H1 (cell line): ENCODE results near the gene RYR3. TPM values are rescaled to one million over a fixed set of nuclear protein-coding genes. Genes with fewer than 3 reads are reported as not detected.

Experiments used
- CTCF ChIA-PET: fragments of 300-600 bp; sonication (Branson Sonifier 250); formaldehyde crosslinking; loops from one replicate; lab custom pipeline; 2021; ENCODE audit not compliant: partially characterized antibody; lab: Charles Lee
- POLR2A ChIA-PET: fragments of 300-600 bp; sonication (Branson Sonifier 250); formaldehyde crosslinking; loops from one replicate; lab custom pipeline; 2021; ENCODE audit warnings: inconsistent platforms; ENCODE audit not compliant: partially characterized antibody; lab: Charles Lee
- DNase-seq, 2 experiments: peaks; one replicate each; pipeline versions ENCODE4 v3.0.0 to v3.0.0-alpha.2; 2010 to 2022; ENCODE audit warnings: low spot score in 2 of 2, low read depth in 1 of 2, mixed read lengths in 1 of 2
- FAIRE-seq: peaks from 2 replicates; lab custom pipeline; 2011; peaks lifted over from hg19 to GRCh38; lab: Jason Lieb, UNC
- H2AFZ ChIP-seq: 2 replicates; pipeline ENCODE4 v1.8.1; 2012; ENCODE audit warnings: low read length, inconsistent platforms
- H2AK5ac ChIP-seq: 2 replicates; pipeline ENCODE4 v1.6.1; 2013; ENCODE audit warnings: low read depth, low read length
- H2BK120ac ChIP-seq: replicated peaks from 2 replicates; pipeline ENCODE3; 2013; ENCODE audit warnings: low read depth, low read length, inconsistent platforms
- H2BK12ac ChIP-seq: 2 replicates; pipeline ENCODE4 v1.6.1; 2013; ENCODE audit warnings: low read depth, low read length
- H2BK15ac ChIP-seq: 2 replicates; pipeline ENCODE4 v1.6.1; 2013; ENCODE audit warnings: low read length
- H2BK20ac ChIP-seq: 2 replicates; pipeline ENCODE4 v1.6.1; 2013; ENCODE audit warnings: low read length
- H2BK5ac ChIP-seq: 2 replicates; pipeline ENCODE4 v1.6.1; 2013; ENCODE audit warnings: low read depth, low read length
- H3K14ac ChIP-seq: 2 replicates; pipeline ENCODE4 v1.6.1; 2013; ENCODE audit warnings: inconsistent platforms; ENCODE audit not compliant: insufficient read length
- H3K18ac ChIP-seq: 2 replicates; pipeline ENCODE4 v1.6.1; 2013; ENCODE audit warnings: low read length; ENCODE audit errors: extremely low read depth
- H3K23ac ChIP-seq: 2 replicates; pipeline ENCODE4 v1.6.1; 2013; ENCODE audit warnings: inconsistent platforms; ENCODE audit not compliant: insufficient read length
- H3K23me2 ChIP-seq: 2 replicates; pipeline ENCODE4 v1.6.1; 2013; ENCODE audit warnings: low read depth, low read length
- H3K27ac ChIP-seq: 2 replicates; pipeline ENCODE4 v1.6.1; 2011; ENCODE audit warnings: low read depth, low read length, inconsistent platforms
- H3K27me3 ChIP-seq, 4 experiments: replicated peaks in 1 of 4; 1 replicate in 1 of 4; 2 replicates in 3 of 4; pipeline versions ENCODE4 v1.6.1 to v1.8.1; 2011 to 2013; ENCODE audit warnings: low read length in 3 of 4, mild to moderate bottlenecking in 3 of 4, inconsistent platforms in 2 of 4, mixed read lengths in 2 of 4, moderate library complexity in 1 of 4; ENCODE audit not compliant: control insufficient read depth in 3 of 4, insufficient read depth in 3 of 4; ENCODE audit errors: extremely low read depth in 1 of 4
- H3K36me3 ChIP-seq, 4 experiments: 2 replicates each; pipeline versions ENCODE4 v1.6.1 to v1.8.1; 2011 to 2013; ENCODE audit warnings: mild to moderate bottlenecking in 4 of 4, low read length in 3 of 4, moderate library complexity in 2 of 4, control low read depth in 1 of 4, inconsistent platforms in 1 of 4; ENCODE audit not compliant: insufficient read depth in 4 of 4, control insufficient read depth in 2 of 4
- H3K4ac ChIP-seq: replicated peaks from 2 replicates; pipeline ENCODE3; 2013; ENCODE audit warnings: low read length, low read depth, mixed read lengths, inconsistent platforms; ENCODE audit not compliant: insufficient read length
- H3K4me1 ChIP-seq, 4 experiments: replicated peaks in 1 of 4; 1 replicate in 1 of 4; 2 replicates in 3 of 4; pipeline versions ENCODE4 v1.6.1 to v1.8.1; 2011 to 2013; ENCODE audit warnings: low read length in 3 of 4, inconsistent platforms in 2 of 4, mixed read lengths in 1 of 4; ENCODE audit not compliant: insufficient read depth in 4 of 4, control insufficient read depth in 3 of 4
- H3K4me2 ChIP-seq, 2 experiments: 2 replicates each; pipeline versions ENCODE4 v1.6.1 to v1.8.1; 2011 to 2013; ENCODE audit warnings: low read depth in 2 of 2, low read length in 2 of 2, control low read depth in 1 of 2, inconsistent platforms in 1 of 2, mild to moderate bottlenecking in 1 of 2; ENCODE audit not compliant: insufficient read depth in 1 of 2
- H3K4me3 ChIP-seq, 4 experiments: fragments of 200-600, 300-600 bp in 1 of 4; sonication (generic), shearing (Covaris generic), sonication (Bioruptor Twin) in 1 of 4; 2 replicates each; pipeline versions ENCODE4 v1.5.1 to v1.8.1; 2011 to 2016; ENCODE audit warnings: low read length in 4 of 4, low read depth in 3 of 4, control low read depth in 2 of 4, inconsistent platforms in 2 of 4, mild to moderate bottlenecking in 2 of 4, mixed read lengths in 1 of 4, moderate library complexity in 1 of 4; ENCODE audit not compliant: insufficient read depth in 2 of 4; ENCODE audit errors: extremely low read depth in 1 of 4
- H3K56ac ChIP-seq: replicated peaks from 2 replicates; pipeline ENCODE3; 2013; ENCODE audit warnings: low read depth, mild to moderate bottlenecking, mixed read lengths, low read length, inconsistent platforms; ENCODE audit not compliant: insufficient read length
- H3K79me1 ChIP-seq: 2 replicates; pipeline ENCODE4 v1.6.1; 2013; ENCODE audit warnings: low read depth, low read length, control low read depth
- H3K79me2 ChIP-seq, 2 experiments: 2 replicates each; pipeline versions ENCODE4 v1.6.1 to v1.8.1; 2012 to 2013; ENCODE audit warnings: low read length in 2 of 2, mild to moderate bottlenecking in 2 of 2, inconsistent platforms in 1 of 2; ENCODE audit not compliant: insufficient read depth in 2 of 2, control insufficient read depth in 1 of 2
- H3K9ac ChIP-seq, 4 experiments: replicated peaks in 1 of 4; 1 replicate in 1 of 4; 2 replicates in 3 of 4; pipeline versions ENCODE4 v1.6.1 to v1.8.1; 2011 to 2013; ENCODE audit warnings: low read depth in 3 of 4, low read length in 3 of 4, control low read depth in 2 of 4, mild to moderate bottlenecking in 2 of 4, moderate library complexity in 2 of 4, inconsistent platforms in 1 of 4; ENCODE audit errors: extremely low read depth in 1 of 4
- H3K9me3 ChIP-seq, 2 experiments: 2 replicates each; pipeline versions ENCODE4 v1.6.1 to v1.8.1; 2012 to 2013; ENCODE audit warnings: mild to moderate bottlenecking in 2 of 2, moderate library complexity in 2 of 2, control low read depth in 1 of 2, inconsistent platforms in 1 of 2, low read depth in 1 of 2, low read length in 1 of 2, mixed read lengths in 1 of 2; ENCODE audit not compliant: insufficient read depth in 2 of 2
- H4K20me1 ChIP-seq, 2 experiments: replicated peaks in 1 of 2; 2 replicates each; pipeline versions ENCODE3 to v1.8.1; 2011 to 2013; ENCODE audit warnings: inconsistent platforms in 2 of 2, low read length in 2 of 2, mild to moderate bottlenecking in 1 of 2; ENCODE audit not compliant: insufficient read depth in 2 of 2, control insufficient read depth in 1 of 2
- H4K5ac ChIP-seq: 2 replicates; pipeline ENCODE4 v1.6.1; 2013; ENCODE audit warnings: low read length, low read depth, mixed read lengths, inconsistent platforms; ENCODE audit not compliant: insufficient read length
- H4K8ac ChIP-seq: 2 replicates; pipeline ENCODE4 v1.8.0; 2013; ENCODE audit warnings: mild to moderate bottlenecking, moderate library complexity, low read length, inconsistent platforms; ENCODE audit not compliant: insufficient read depth; ENCODE audit errors: extremely low read depth
- H4K91ac ChIP-seq: replicated peaks from 2 replicates; pipeline ENCODE3; 2013; ENCODE audit warnings: low read length, mixed read lengths, inconsistent platforms; ENCODE audit not compliant: insufficient read length
- BCL11A ChIP-seq, 2 experiments: IDR thresholded peaks; one replicate each; pipeline ENCODE4 v1.6.1; 2011; ENCODE audit warnings: low read depth in 2 of 2, low read length in 2 of 2, mild to moderate bottlenecking in 2 of 2
- EZH2 ChIP-seq: fragments of 200-600 bp; sonication (generic); IDR thresholded peaks from 2 replicates; pipeline ENCODE4 v1.7.1; 2012; ENCODE audit warnings: low read depth, mild to moderate bottlenecking, moderate library complexity, low read length, inconsistent platforms; ENCODE audit not compliant: severe bottlenecking
- GTF2F1 ChIP-seq: IDR thresholded peaks from 2 replicates; pipeline ENCODE4 v1.6.1; 2012; ENCODE audit warnings: low read depth, low read length, improper control_type of control experiment, borderline replicate concordance
- NANOG ChIP-seq: IDR thresholded peaks from 2 replicates; pipeline ENCODE4 v1.6.1; 2011; ENCODE audit warnings: low read length, low read depth, mild to moderate bottlenecking, inconsistent platforms; ENCODE audit not compliant: insufficient read depth, poor library complexity, severe bottlenecking
- RAD21 ChIP-seq, 2 experiments: IDR thresholded peaks in 1 of 2; conservative IDR thresholded peaks in 1 of 2; 2 replicates each; pipeline ENCODE4 v1.6.1; 2011; ENCODE audit warnings: low read depth in 2 of 2, low read length in 2 of 2, improper control_type of control experiment in 1 of 2, inconsistent platforms in 1 of 2, mild to moderate bottlenecking in 1 of 2, moderate library complexity in 1 of 2
- SUZ12 ChIP-seq: fragments of 200-600 bp; sonication (generic); IDR thresholded peaks from 2 replicates; pipeline ENCODE4 v1.6.1; 2012; ENCODE audit warnings: mild to moderate bottlenecking, inconsistent platforms, low read length, moderate library complexity, mixed read lengths
- WGBS, 2 experiments: shearing (Covaris generic) in 1 of 2; methylation state at CpG; one replicate each; pipeline versions ENCODE4 v1.1.6 to v1.1.7; 2013 to 2015; ENCODE audit warnings: low lambda C conversion rate in 2 of 2, mixed read lengths in 2 of 2, inconsistent platforms in 1 of 2, low coverage in 1 of 2, missing lambda C conversion rate in 1 of 2; ENCODE audit not compliant: insufficient replicate concordance in 2 of 2, insufficient coverage in 1 of 2, insufficient read length in 1 of 2; ENCODE audit errors: extremely low coverage in 1 of 2, missing lambda C conversion rate in 1 of 2; 5-methylcytosine and 5-hydroxymethylcytosine counted together
- polyA plus RNA-seq, 7 experiments: library from polyadenylated mRNA; depleted of rRNA in 3 of 7; stranded (reverse) in 5 of 7; unstranded in 2 of 7; fragments of >200 nt in 5 of 7; fragments of 200-250 nt in 2 of 7; gene quantifications; 1 replicate in 5 of 7; 2 replicates in 1 of 7; 4 replicates in 1 of 7; pipeline versions ENCODE4 v1.2.1 to v1.2.3, GENCODE V29; 2011 to 2013; ENCODE audit warnings: missing spikeins in 2 of 7, mixed read lengths in 2 of 7
- total RNA-seq: library from RNA; stranded (reverse); fragmentation: NEBNext Ultra II Directional; extraction: Animal tissue kit (Norgen Biotek cat#: 25700); gene quantifications from 2 replicates; pipeline ENCODE4 v1.2.1, GENCODE V29; 2021
- TF ChIP-seq, protein P1 (sequence below): IDR thresholded peaks from 2 replicates; pipeline ENCODE4 v1.6.1; 2011; ENCODE audit warnings: low read length, improper control_type of control experiment

RYR3 gene
- total and polyA plus RNA-seq, 2 of the 8 experiments (the other 6 are each of a cell fraction or from before 2014, with no cell fraction given): 0.33 to 3.4 TPM

DNA sequence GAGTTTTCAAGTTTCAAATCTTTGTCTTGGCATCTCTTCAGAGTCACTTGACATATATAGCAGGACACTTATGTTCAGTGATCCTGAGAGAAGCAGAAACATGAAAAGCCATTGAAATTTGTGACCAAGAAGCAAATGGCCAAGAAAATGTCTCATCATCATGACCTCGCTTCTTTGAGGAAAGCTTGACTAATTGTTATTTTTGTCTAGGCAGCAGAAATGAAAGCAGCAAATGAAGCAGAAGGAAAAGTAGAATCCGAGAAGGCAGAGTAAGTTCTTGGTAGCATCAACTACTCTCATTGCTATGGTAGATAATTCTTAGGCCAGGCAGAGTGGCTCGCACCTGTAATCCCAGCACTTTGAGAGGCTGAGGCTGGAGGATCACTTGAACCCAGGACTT is 529.8 kb downstream of the RYR3 start:
- FAIRE-seq (no peak), DNase-seq (no peak)
- H2BK12ac ChIP-seq: no peak overlapping the region
- H3K4me2 ChIP-seq: no peak overlapping the region
- H2BK120ac ChIP-seq: no peak overlapping the region
- ChIA-PET CTCF (no interaction called here), POLR2A (no interaction called here)
- H4K8ac ChIP-seq: no peak overlapping the region
- H3K23me2 ChIP-seq: no peaks in the 10 kb centered on the region
- no peak overlapping the region for H2AK5ac ChIP-seq
- 94% methylated on average over 3 of the region's 3 CpGs; no CpG with 5 or more reads in 1 of the 2 experiments for whole genome bisulfite sequencing, 2 experiments
- H3K4me3 ChIP-seq: no peak overlapping the region
- no peak overlapping the region for H2BK5ac ChIP-seq
- H3K9ac ChIP-seq: no peak overlapping the region
- H4K20me1 ChIP-seq: no peaks in the 10 kb centered on the region
- H4K91ac ChIP-seq: no peak overlapping the region
- no peaks in the 10 kb centered on the region for H3K36me3 ChIP-seq
- no peak overlapping the region for H3K18ac ChIP-seq
- H3K27me3 ChIP-seq: no peaks in the 10 kb centered on the region
- H3K79me1 ChIP-seq: no peaks in the 10 kb centered on the region
- no peak overlapping the region for H3K14ac ChIP-seq
- no peak overlapping the region for H3K56ac ChIP-seq
- no peak overlapping the region for H2BK20ac ChIP-seq
- peaks cover 0 to 12% (median 6%) of the 10 kb centered on the region in 4 experiments; a peak in 6 of 7 replicates for H3K4me1 ChIP-seq
- H4K5ac ChIP-seq: no peak overlapping the region
- no peak overlapping the region for H3K4ac ChIP-seq
- H3K9me3 ChIP-seq: no peaks in the 10 kb centered on the region
- no peak overlapping the region for H3K23ac ChIP-seq
- no peaks in the 10 kb centered on the region for H3K79me2 ChIP-seq
- H3K27ac ChIP-seq: no peak overlapping the region
- no peak overlapping the region for H2AFZ ChIP-seq
- H2BK15ac ChIP-seq: no peak overlapping the region
- TF ChIP-seq, protein P1, sequence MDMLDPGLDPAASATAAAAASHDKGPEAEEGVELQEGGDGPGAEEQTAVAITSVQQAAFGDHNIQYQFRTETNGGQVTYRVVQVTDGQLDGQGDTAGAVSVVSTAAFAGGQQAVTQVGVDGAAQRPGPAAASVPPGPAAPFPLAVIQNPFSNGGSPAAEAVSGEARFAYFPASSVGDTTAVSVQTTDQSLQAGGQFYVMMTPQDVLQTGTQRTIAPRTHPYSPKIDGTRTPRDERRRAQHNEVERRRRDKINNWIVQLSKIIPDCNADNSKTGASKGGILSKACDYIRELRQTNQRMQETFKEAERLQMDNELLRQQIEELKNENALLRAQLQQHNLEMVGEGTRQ: no peak
- no peak for TF ChIP-seq EZH2
- TF ChIP-seq RAD21 (IDR thresholded peaks at IDR 0.05 in 1 of 2, conservative IDR thresholded peaks at IDR 0.05 in 1 of 2; ENCODE audit: low read depth in 2 of 2, low read length in 2 of 2): no peak
- TF ChIP-seq GTF2F1: no peak
- no peak for TF ChIP-seq NANOG
- no peak for TF ChIP-seq SUZ12
- no peak for TF ChIP-seq BCL11A (IDR thresholded peaks at IDR 0.05; ENCODE audit: low read depth in 2 of 2, low read length in 2 of 2)
